Effector CD8-positive, alpha-beta T cell (primary cell): ENCODE data around the gene LHX5.

Source experiments
- DNase-seq: peaks from one replicate; lab custom pipeline; 2025; lab: John Stamatoyannopoulos, UW

Gene LHX5

GRCh38 chr12:113439301-113439597 lies 32.4 kb downstream of the LHX5 start:
- DNase-seq: no peak

- no peak for DNase-seq
Measured at GRCh38 chr12:113438523-113439300, 33.0 kb downstream of the LHX5 start.

- DNase-seq: no peak
Measured at GRCh38 chr12:113437729-113438100, 34.0 kb downstream of the LHX5 start.

- DNase-seq: no peak
Measured at GRCh38 chr12:113436993-113437728, 34.5 kb downstream of the LHX5 start.

- no peak for DNase-seq
Measured at GRCh38 chr12:113436586-113436985, 35.1 kb downstream of the LHX5 start.

- no peak for DNase-seq
Measured at GRCh38 chr12:113435367-113435766, 36.3 kb downstream of the LHX5 start.

- DNase-seq: no peak
Measured at GRCh38 chr12:113432986-113433385, 38.7 kb downstream of the LHX5 start.

- no peak for DNase-seq
Measured at GRCh38 chr12:113428482-113428881, 43.2 kb downstream of the LHX5 start.

GRCh38 chr12:113427882-113428281 lies 43.8 kb downstream of the LHX5 start:
- DNase-seq: no peak

- DNase-seq: no peak
Measured at GRCh38 chr12:113425960-113426453, 45.7 kb downstream of the LHX5 start.

GRCh38 chr12:113424915-113425823 lies 46.5 kb downstream of the LHX5 start:
- DNase-seq: peak; percentile 4

GRCh38 chr12:113424456-113424855 lies 47.2 kb downstream of the LHX5 start:
- DNase-seq: no peak

- no peak for DNase-seq
Measured at GRCh38 chr12:113422886-113423669, 48.6 kb downstream of the LHX5 start.

GRCh38 chr12:113422030-113422885 lies 49.4 kb downstream of the LHX5 start, which contains the start of gene SDSL:
Gene SDSL (plus strand): TSS chr12:113422380. CDS start chr12:113427983, 5,603 bp downstream.
- no peak for DNase-seq

- DNase-seq: no peak
Measured at GRCh38 chr12:113420996-113421595, 50.6 kb downstream of the LHX5 start.

GRCh38 chr12:113418213-113418879 lies 53.3 kb downstream of the LHX5 start:
- no peak for DNase-seq

GRCh38 chr12:113416091-113416754 lies 55.4 kb downstream of the LHX5 start:
- DNase-seq: no peak

GRCh38 chr12:113414519-113415038 lies 57.1 kb downstream of the LHX5 start:
- no peak for DNase-seq

GRCh38 chr12:113413488-113413939 lies 58.2 kb downstream of the LHX5 start:
- DNase-seq: no peak
